Neural progenitor cell (in vitro differentiated cells): Measurements from ENCODE around the gene HYAL3. TPM values are rescaled to one million over a fixed set of nuclear protein-coding genes. Genes with fewer than 3 reads are reported as not detected.

Experiments
- DNase-seq: peaks from one replicate; pipeline ENCODE4 v3.0.0-alpha.2; 2016; ENCODE audit warnings: low spot score
- H2AFZ ChIP-seq: fragments of 200-600 bp; sonication (generic); replicated peaks from 2 replicates; pipeline ENCODE4 v1.6.1; 2016; ENCODE audit warnings: antibody characterized with exemption
- H3F3A ChIP-seq: fragments of 200-600 bp; sonication (generic); 2 replicates; pipeline ENCODE4 v1.6.1; 2016; ENCODE audit warnings: antibody characterized with exemption, low read depth
- H3K27ac ChIP-seq: fragments of 200-600 bp; sonication (generic); 2 replicates; pipeline ENCODE4 v1.5.1; 2016; ENCODE audit warnings: mild to moderate bottlenecking
- H3K27me3 ChIP-seq: fragments of 200-600 bp; sonication (generic); 2 replicates; pipeline ENCODE4 v1.6.1; 2016; ENCODE audit warnings: mild to moderate bottlenecking, moderate library complexity
- H3K36me3 ChIP-seq: fragments of 200-600 bp; sonication (generic); 2 replicates; pipeline ENCODE4 v1.5.1; 2016
- H3K4me1 ChIP-seq: fragments of 200-600 bp; sonication (generic); 2 replicates; pipeline ENCODE4 v1.6.1; 2016; ENCODE audit warnings: mixed run types
- H3K4me2 ChIP-seq: fragments of 200-600 bp; sonication (generic); 2 replicates; pipeline ENCODE4 v1.6.1; 2016
- H3K4me3 ChIP-seq: fragments of 200-600 bp; sonication (generic); 2 replicates; pipeline ENCODE4 v1.5.1; 2016
- H3K79me2 ChIP-seq: fragments of 200-600 bp; sonication (generic); 2 replicates; pipeline ENCODE4 v1.6.1; 2016; ENCODE audit warnings: low read depth
- H3K9ac ChIP-seq: fragments of 200-600 bp; sonication (generic); 2 replicates; pipeline ENCODE4 v1.6.1; 2016
- H3K9me3 ChIP-seq: fragments of 200-600 bp; sonication (generic); 2 replicates; pipeline ENCODE4 v1.5.1; 2016; ENCODE audit warnings: low read depth
- H4K20me1 ChIP-seq: fragments of 200-600 bp; sonication (generic); 2 replicates; pipeline ENCODE4 v1.6.1; 2016; ENCODE audit warnings: low read depth
- H3K27ac Mint-ChIP-seq: 3 replicates; pipeline ENCODE4 v1.8.0; 2021; ENCODE audit warnings: mixed read lengths
- H3K27me3 Mint-ChIP-seq: 2 replicates; pipeline ENCODE4 v1.8.0; 2022; ENCODE audit warnings: low read depth, mild to moderate bottlenecking, inconsistent platforms, moderate library complexity, mixed read lengths; ENCODE audit not compliant: insufficient read depth
- H3K36me3 Mint-ChIP-seq: 3 replicates; pipeline ENCODE4 v1.8.0; 2021; ENCODE audit warnings: mixed read lengths
- H3K4me1 Mint-ChIP-seq: 3 replicates; pipeline ENCODE4 v1.8.0; 2021; ENCODE audit warnings: mixed read lengths
- H3K4me3 Mint-ChIP-seq: 3 replicates; pipeline ENCODE4 v1.8.0; 2021; ENCODE audit warnings: mild to moderate bottlenecking, moderate library complexity, mixed read lengths
- H3K9me3 Mint-ChIP-seq: 3 replicates; pipeline ENCODE4 v1.8.0; 2020; ENCODE audit warnings: mixed read lengths
- EZH2 ChIP-seq: fragments of 200-600 bp; sonication (generic); IDR thresholded peaks from 2 replicates; pipeline ENCODE4 v1.6.1; 2017; ENCODE audit warnings: antibody characterized with exemption, mild to moderate bottlenecking, moderate library complexity
- EZH2phosphoT487 ChIP-seq: fragments of 200-600 bp; sonication (generic); IDR thresholded peaks from 2 replicates; pipeline ENCODE4 v1.6.1; 2017; ENCODE audit warnings: antibody characterized with exemption
- total RNA-seq: library from RNA; depleted of rRNA; stranded (reverse); fragments of >200 nt; gene quantifications from 2 replicates; pipeline ENCODE4 v1.2.3, GENCODE V29; 2015; ENCODE audit warnings: low replicate concordance
- TF ChIP-seq, protein P1 (sequence below): fragments of 200-600 bp; sonication (generic); IDR thresholded peaks from 2 replicates; pipeline ENCODE4 v1.5.1; 2017; ENCODE audit warnings: antibody characterized with exemption, mild to moderate bottlenecking

The HYAL3 gene
- total RNA-seq, 1 donor from 2014 or later, result 2.2 TPM

DNA sequence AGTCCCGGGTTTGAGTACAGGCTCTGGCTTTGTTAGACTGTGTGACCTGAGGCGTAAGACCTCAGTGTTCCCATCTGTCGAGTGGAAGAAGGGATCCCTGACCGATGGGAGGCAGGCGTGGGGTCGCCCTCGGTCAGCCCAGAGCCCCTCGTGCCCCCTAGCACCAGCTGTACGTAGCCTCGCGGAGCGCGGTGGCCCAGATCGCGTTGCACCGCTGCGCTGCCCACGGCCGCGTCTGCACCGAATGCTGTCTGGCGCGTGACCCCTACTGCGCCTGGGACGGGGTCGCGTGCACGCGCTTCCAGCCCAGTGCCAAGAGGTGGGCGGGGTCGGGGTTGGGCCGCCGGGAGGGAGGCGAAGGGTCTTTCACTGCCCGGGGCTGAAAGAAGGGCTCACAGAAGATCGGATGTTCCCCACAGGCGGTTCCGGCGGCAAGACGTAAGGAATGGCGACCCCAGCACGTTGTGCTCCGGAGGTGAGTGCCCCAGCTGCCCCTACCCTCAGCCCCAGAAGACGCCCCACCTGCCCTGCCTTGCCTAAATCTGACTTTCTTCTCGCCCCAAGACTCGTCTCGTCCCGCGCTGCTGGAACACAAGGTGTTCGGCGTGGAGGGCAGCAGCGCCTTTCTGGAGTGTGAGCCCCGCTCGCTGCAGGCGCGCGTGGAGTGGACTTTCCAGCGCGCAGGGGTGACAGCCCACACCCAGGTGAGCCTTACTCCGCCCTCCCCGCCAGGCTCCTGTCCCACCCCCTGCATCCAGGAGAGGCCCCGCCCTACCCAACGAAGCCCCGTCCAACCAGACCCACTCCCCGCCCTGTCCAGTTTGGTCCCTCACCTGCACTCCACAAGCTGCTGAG, 23.8 kb downstream of the HYAL3 start:
- Histone ChIP-seq H3K9me3 (no peaks in the 10 kb centered on the region), H2AFZ (peak overlapping the region; percentile 36), H3K27ac (no peak overlapping the region), H3K9ac (no peak overlapping the region), H3K4me2 (peak overlapping the region; percentile 88), H3K27me3 (peaks cover 59% of the 10 kb centered on the region), H4K20me1 (no peaks in the 10 kb centered on the region), H3F3A (peaks cover 7% of the 10 kb centered on the region), H3K4me1 (peaks cover 9% of the 10 kb centered on the region), H3K36me3 (no peaks in the 10 kb centered on the region), H3K79me2 (no peaks in the 10 kb centered on the region), H3K4me3 (peak overlapping the region; percentile 48)
- Mint-ChIP-seq H3K36me3 (no peaks in the 10 kb centered on the region), H3K27ac (peak overlapping the region; percentile 69), H3K4me3 (peak overlapping the region; percentile 73), H3K27me3 (peaks cover 17% of the 10 kb centered on the region), H3K4me1 (peaks cover 34% of the 10 kb centered on the region), H3K9me3 (no peaks in the 10 kb centered on the region)
- peak; percentile 80 for DNase-seq
- TF ChIP-seq, protein P1, sequence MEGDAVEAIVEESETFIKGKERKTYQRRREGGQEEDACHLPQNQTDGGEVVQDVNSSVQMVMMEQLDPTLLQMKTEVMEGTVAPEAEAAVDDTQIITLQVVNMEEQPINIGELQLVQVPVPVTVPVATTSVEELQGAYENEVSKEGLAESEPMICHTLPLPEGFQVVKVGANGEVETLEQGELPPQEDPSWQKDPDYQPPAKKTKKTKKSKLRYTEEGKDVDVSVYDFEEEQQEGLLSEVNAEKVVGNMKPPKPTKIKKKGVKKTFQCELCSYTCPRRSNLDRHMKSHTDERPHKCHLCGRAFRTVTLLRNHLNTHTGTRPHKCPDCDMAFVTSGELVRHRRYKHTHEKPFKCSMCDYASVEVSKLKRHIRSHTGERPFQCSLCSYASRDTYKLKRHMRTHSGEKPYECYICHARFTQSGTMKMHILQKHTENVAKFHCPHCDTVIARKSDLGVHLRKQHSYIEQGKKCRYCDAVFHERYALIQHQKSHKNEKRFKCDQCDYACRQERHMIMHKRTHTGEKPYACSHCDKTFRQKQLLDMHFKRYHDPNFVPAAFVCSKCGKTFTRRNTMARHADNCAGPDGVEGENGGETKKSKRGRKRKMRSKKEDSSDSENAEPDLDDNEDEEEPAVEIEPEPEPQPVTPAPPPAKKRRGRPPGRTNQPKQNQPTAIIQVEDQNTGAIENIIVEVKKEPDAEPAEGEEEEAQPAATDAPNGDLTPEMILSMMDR, result no peak
- peak; percentile 71 for TF ChIP-seq EZH2
- TF ChIP-seq EZH2phosphoT487, result peak; percentile 54

- H3K9me3 ChIP-seq, result no peaks in the 10 kb centered on the region
- peaks cover 18% of the 10 kb centered on the region for H3K27me3 Mint-ChIP-seq
- H4K20me1 ChIP-seq, result no peaks in the 10 kb centered on the region
- H3K4me1 ChIP-seq, result peaks cover 11% of the 10 kb centered on the region
- H3K27ac Mint-ChIP-seq, result peak overlapping the region; percentile 87
- H3F3A ChIP-seq, result peaks cover 7% of the 10 kb centered on the region
- peak overlapping the region; percentile 73 for H3K4me3 Mint-ChIP-seq
- H3K27ac ChIP-seq, result no peak overlapping the region
- no peaks in the 10 kb centered on the region for H3K9me3 Mint-ChIP-seq
- H3K79me2 ChIP-seq, result no peaks in the 10 kb centered on the region
- H2AFZ ChIP-seq, result no peak overlapping the region
- TF ChIP-seq, protein P1, result peak; percentile 95
- TF ChIP-seq EZH2phosphoT487, result peak; percentile 68
- TF ChIP-seq EZH2, result no peak
- peak overlapping the region; percentile 48 for H3K4me3 ChIP-seq
- H3K36me3 ChIP-seq, result no peaks in the 10 kb centered on the region
- peaks cover 39% of the 10 kb centered on the region for H3K4me1 Mint-ChIP-seq
- DNase-seq, result peak; percentile 86
- H3K4me2 ChIP-seq, result peak overlapping the region; percentile 88
- H3K27me3 ChIP-seq, result peaks cover 59% of the 10 kb centered on the region
- no peak overlapping the region for H3K9ac ChIP-seq
- no peaks in the 10 kb centered on the region for H3K36me3 Mint-ChIP-seq
These were observed 24.7 kb downstream of the HYAL3 start for GRCh38 chr3:50274371-50275104.

DNA sequence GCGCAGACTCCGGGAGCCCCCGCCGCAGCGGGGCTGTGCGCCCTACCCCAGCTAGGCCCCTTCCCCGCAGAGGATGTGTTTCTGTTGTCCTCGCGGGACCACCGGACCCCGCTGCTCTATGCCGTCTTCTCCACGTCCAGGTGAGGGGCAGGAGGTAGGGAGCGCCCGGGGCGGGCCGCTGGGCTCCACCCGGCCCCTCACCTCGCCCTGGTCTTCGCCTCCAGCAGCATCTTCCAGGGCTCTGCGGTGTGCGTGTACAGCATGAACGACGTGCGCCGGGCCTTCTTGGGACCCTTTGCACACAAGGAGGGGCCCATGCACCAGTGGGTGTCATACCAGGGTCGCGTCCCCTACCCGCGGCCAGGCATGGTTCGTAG, 25.5 kb downstream of the HYAL3 start:
- Histone ChIP-seq H3K4me3 (no peak overlapping the region), H3K4me1 (peaks cover 20% of the 10 kb centered on the region), H4K20me1 (no peaks in the 10 kb centered on the region), H3K27ac (no peak overlapping the region), H3K79me2 (no peaks in the 10 kb centered on the region), H3F3A (peaks cover 8% of the 10 kb centered on the region), H3K36me3 (no peaks in the 10 kb centered on the region), H3K9ac (no peak overlapping the region), H3K9me3 (no peaks in the 10 kb centered on the region), H3K4me2 (no peak overlapping the region), H2AFZ (no peak overlapping the region), H3K27me3 (peaks cover 59% of the 10 kb centered on the region)
- Mint-ChIP-seq H3K4me3 (no peak overlapping the region), H3K27ac (no peak overlapping the region), H3K36me3 (no peaks in the 10 kb centered on the region), H3K9me3 (no peaks in the 10 kb centered on the region), H3K27me3 (peaks cover 20% of the 10 kb centered on the region), H3K4me1 (peaks cover 44% of the 10 kb centered on the region)
- no peak for TF ChIP-seq EZH2phosphoT487
- TF ChIP-seq EZH2, result no peak
- TF ChIP-seq, protein P1, result no peak
- DNase-seq, result no peak
